ENCODE results near the gene C2. TPM values are rescaled to one million over a fixed set of nuclear protein-coding genes. Genes with fewer than 3 reads are reported as not detected.

Gene C2
- not detected in 2 replicates for total RNA-seq (2014; rRNA removed; shearing (Covaris generic))

DNA sequence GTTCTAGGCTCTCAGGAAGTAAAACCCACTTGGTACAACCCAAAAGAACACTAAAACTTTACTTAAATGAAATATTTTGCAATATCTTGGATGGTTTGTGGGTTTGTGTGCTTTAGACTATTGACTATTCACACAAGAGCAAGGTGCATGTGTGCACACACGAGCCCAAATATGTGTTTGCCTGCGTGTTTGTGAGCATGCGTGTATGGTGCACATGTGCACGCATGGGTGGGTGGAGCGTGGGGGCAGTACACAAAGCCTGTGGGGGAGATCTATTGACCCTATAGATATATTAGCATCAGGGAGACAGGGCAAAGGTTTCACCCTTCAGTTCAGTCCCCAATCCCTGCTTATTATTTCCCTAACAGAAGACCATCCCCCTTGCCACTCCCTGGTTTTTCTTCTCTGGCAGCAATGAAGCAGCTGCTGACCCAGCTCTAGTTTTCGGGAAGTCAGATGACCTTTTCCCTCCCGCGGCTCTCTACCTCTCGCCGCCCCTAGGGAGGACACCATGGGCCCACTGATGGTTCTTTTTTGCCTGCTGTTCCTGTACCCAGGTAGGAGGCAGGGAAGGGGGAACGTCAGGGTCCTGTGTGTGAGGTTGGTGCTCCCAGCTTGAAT lies at the start of gene C2:
Gene C2 (plus strand): TSS at position 476 of the 621 bp plus-strand sequence. CDS start 36 bp downstream, at position 512.
- DNase-seq (ENCODE audit: low read depth): no peak

DNA sequence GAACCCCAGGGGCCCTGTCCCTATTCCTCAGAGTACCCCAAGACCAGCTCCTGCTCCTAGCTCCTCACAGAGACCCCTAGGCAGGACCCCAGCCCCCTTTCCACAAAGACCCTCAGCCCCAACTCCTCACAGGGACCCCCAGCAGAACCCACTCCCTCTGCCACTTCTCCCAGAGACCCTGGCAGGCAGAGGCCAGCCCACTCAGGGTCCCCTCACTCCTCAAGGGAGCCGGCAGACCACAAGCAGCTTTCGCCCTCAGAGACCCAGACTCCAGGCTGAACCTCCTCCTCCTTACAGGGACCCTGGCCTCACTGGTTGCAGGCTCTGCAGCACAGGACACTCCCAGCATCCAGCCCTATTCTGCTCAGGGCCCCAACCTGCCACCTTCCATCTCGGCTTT lies 49.3 kb upstream of the C2 start:
- DNase-seq (ENCODE audit: low read depth): no peak

GRCh38 chr6:31878726-31879125 lies 48.8 kb upstream of the C2 start, which contains the start of gene SLC44A4:
TSS of gene SLC44A4 (minus strand) at chr6:31878997. CDS start at chr6:31878980, 17 bp downstream.
- DNase-seq (ENCODE audit: low read depth): no peak

DNA sequence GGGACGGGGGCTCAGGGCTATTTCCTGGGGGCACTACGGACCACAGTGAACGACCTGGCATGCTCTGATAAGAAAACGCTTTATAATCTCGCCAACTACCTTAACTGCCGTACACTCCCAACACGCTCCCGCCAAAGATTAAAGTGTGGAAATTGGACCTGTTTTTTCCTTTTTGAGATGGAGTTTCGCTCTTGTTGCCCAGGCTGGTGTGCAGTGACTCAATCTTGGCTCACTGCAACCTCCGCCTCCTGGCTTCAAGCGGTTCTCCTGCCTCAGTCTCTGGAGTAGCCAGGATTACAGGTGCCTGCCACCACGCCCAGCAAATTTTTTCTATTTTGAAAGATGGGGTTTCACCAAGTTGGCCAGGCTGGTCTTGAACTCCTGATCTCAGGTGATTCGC lies 48.4 kb upstream of the C2 start:
- no peak for DNase-seq (ENCODE audit: low read depth)

- DNase-seq (ENCODE audit: low read depth): no peak
These were observed 47.6 kb upstream of the C2 start for GRCh38 chr6:31879901-31880300.

GRCh38 chr6:31880616-31881015 lies 46.9 kb upstream of the C2 start:
- no peak for DNase-seq (ENCODE audit: low read depth)

GRCh38 chr6:31881136-31881859 lies 46.2 kb upstream of the C2 start:
- DNase-seq (ENCODE audit: low read depth): no peak

DNA sequence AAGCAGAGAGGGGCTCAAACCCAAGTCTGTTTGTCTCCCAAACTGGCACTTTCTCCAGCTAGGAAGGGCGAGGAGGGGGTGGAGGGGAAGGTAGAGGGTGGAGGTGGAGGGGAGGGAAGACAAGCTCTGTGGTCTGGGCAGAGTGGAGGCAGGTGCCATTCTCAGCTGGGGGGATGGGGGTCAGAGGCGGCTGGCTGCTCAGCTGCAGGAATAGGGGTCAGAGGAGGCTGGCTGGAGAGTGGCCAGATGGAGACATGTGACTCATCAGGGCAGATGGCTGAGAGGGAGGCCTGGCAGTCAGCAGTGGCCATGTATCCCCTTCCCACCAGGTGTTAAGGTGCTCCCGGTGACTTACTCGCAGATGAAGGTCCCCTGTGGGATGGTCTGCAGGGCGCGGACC lies 45.2 kb upstream of the C2 start:
- peak; percentile 48 for DNase-seq (ENCODE audit: low read depth)

GRCh38 chr6:31883676-31884075 lies 43.8 kb upstream of the C2 start:
- DNase-seq (ENCODE audit: low read depth): no peak

DNA sequence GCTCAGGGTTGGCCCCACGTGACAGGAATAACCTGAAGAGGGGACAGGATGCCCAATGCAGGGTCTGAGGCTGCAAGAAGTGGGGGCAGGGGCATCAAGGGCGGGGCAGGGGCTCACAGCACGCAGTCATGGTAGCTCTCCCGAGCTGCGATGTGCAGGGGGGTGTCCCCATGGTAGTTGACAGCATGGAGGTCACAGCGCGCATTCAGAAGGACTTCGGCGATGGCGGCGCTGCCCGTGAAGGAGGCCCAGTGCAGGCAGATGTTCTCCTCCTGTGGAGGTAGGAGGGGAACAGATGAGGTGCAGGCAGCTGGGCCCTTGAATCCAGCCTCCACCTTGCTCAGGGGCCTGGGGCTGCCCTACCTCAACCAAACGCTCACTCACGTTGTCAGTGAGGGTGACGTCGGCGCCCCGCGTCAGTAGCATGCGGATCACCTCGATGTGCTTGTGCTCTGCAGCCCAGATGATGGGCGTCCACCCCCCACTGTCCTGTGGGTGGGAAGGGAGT lies 42.9 kb upstream of the C2 start:
- DNase-seq (ENCODE audit: low read depth): no peak

- no peak for DNase-seq (ENCODE audit: low read depth)
These were observed 41.0 kb upstream of the C2 start for GRCh38 chr6:31886541-31886991.

DNA sequence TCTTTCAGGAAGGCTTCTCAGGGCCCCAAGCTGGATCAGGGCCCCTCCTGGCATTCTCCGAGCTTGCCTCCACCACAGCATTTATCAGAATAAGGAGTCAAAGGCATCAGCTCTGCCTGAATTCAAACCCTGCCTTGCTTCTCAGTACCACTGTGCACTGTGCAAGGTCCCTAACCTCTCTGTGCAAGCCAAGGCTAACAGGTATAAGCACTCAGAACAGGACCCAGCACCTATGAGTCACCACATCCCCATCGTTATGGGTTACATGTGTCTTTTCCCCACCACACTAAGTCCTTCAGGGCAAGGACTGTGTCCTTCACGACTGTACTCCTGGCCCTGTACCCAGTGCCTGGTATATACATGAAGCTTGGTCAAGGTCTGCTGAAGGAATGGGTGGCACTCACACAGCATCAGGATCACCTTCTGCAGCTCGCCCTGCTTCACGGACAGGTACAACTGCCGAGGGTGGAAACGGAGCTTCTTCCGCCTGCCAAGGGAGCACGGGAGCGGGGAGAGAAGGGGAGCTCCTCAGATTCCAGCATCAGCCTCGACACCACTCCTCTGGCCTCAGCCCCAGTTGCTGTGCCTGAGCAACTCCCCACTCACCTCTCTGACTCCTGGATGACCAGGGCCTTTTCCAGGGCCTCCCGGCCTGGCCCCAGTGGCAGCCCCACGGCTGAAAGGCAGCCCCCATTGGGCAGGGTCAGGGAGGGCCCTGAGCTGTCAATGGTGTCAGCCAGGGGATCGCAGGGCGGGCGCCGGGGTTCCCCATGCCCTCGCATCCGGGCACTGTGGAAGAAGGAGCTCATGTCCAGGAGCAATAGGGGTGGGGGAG lies 40.1 kb upstream of the C2 start:
- DNase-seq (ENCODE audit: low read depth): no peak

DNA sequence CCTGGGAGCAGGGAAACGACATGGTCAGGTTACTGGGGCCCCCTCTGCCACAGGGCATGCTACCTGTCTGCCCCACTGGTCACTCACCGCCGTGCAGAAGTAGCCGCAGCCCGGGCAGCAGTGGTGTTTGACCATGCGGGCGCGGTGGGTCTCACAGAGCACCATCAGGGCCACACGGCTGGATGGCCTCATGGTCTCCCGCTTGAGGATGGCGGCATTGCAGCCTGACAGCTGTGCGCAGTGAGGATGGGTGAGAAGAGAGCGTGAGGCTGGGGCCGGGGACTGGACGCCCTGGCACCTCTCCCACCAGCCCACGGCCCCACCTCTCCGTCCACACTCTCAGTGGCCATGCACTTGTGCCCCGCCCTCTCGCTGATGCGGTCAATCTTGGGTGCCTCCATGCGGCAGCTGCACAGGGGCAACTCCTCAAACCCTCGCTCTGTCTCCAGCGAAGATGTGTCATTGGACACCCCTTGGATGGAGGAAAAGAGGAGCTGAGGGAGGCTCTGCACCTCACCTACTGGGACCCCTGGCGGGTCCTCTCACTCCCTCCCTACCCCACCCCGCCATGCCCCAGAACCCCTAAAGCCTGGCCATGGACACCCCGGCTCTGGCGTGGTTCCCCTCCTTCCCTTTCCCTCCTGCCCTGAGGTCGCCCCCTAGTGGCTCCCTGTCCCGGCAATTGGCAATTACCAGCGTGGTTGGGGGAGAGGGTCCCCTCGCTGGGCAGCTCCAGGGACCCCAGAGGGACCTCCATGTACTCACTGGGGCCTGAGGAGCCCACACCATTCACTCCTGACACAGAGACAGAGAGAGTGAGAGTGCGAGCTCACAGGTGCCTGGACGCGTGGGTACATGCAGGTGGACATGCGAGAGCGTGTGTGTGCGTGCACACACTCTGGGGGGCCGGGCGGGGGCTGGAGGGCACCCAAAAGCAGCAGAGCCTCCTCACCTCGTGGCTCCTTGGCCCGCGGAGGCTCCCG lies 39.0 kb upstream of the C2 start:
- DNase-seq (ENCODE audit: low read depth): no peak

DNA sequence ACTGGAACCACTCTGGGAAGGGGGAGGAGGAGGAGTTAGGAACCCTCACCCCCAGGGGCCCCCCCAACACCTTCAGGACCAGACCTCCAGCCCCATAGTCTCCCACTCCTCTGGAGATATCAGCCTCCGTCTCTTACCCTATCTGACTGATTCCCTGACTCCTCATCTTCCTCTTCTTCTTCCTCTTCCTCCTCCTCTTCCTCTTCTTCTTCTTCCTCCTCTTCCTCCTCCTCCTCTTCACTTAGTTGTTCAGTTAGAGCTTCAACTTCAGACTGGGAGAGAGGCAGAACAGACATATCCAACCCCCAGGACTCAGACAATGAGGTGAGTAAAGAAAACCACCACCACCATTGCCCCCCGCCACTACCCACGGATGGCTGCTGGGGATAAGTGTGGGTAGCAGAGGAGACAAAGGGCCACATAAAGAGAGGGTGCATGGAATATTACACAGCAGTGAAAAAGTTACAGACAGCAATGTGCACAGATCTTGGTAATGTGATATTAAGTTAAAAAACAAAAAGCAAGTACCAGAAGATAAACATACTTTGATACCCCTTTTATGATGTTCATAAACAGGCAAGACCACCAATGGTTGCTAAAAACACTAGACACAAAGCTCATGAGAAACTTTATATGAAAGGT lies 38.1 kb upstream of the C2 start:
- no peak for DNase-seq (ENCODE audit: low read depth)

DNA sequence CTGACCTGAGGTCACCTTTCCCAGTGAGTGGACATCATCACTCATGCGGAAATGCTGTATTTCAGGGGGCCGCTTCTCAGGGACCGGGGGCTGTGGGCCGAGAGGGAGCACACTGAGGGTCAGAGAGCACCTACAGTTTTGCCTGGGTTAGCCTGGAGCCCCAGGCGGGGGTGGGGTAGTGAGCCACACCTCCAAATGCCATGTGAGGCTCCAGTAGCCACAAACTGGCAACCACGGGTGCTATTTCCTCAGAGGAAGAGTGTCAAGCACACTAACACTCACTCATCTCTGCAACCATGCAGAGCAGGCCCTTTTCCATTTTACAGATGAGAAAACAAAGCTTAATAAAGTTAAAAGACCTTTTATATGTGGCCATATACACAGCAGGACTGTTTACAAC lies 34.7 kb upstream of the C2 start:
- DNase-seq (ENCODE audit: low read depth): no peak

GRCh38 chr6:31896493-31896855 lies 31.0 kb upstream of the C2 start:
- no peak for DNase-seq (ENCODE audit: low read depth)

DNA sequence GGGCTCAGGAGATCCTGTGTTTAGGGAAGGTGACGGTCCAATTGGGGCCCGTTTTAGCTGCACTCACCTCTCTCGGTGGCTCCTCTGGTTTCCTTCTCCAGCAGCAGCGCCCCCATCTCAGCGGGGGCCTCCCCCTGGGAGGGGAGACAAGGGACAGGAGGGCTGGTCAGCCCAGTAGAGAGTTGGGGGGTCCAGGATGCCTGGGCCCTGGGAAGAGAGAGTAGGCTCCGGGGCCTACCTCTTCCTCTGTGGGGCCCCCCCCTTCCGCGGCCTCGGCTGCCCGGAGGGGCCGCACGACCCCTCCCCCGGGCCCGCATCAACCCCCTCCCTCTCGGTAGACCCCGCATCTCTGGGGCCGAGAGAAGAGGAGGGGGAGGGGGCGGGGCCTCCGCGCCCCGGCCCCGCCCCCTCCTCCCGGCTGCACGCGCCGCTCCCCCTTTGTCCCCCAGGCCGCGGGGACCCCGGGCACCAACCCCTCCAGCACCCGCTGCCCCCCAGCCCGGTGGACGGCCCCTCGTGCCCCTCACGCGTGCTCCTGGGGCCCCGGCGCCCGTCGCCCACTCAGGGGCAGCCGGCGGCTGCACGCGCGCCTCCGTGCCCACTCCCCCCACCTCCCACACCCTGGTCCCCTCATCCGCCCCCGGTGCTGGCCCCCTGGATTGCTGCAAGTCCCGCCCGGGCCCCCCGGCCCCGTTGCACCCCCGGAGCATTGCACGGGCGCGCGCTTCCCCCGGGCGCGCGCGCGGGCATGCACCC lies 30.5 kb upstream of the C2 start:
- no peak for DNase-seq (ENCODE audit: low read depth)

GRCh38 chr6:31897612-31898382 lies 29.7 kb upstream of the C2 start, which contains the start of gene EHMT2:
TSS of gene EHMT2 (minus strand) at chr6:31897698. CDS start at chr6:31897677, 21 bp downstream.
- DNase-seq (ENCODE audit: low read depth): peak; percentile 79
